Chondrocyte (in vitro differentiated cells): ENCODE data around the gene ASB14. TPM values are rescaled to one million over a fixed set of nuclear protein-coding genes. Genes with fewer than 3 reads are reported as not detected.

Experiments used
- DNase-seq: peaks from one replicate; pipeline ENCODE4 v3.0.0; 2021; ENCODE audit warnings: mixed read lengths, low spot score
- H3K27ac Mint-ChIP-seq: one replicate; pipeline ENCODE4 v1.8.0; 2021; ENCODE audit warnings: mild to moderate bottlenecking, moderate library complexity, mixed read lengths; ENCODE audit not compliant: unreplicated experiment
- H3K27me3 Mint-ChIP-seq: 2 replicates; pipeline ENCODE4 v1.8.0; 2021; ENCODE audit warnings: low read depth, mixed read lengths
- H3K36me3 Mint-ChIP-seq: 2 replicates; pipeline ENCODE4 v1.8.0; 2021; ENCODE audit warnings: low read depth, mixed read lengths
- H3K4me1 Mint-ChIP-seq: 2 replicates; pipeline ENCODE4 v1.8.0; 2021; ENCODE audit warnings: low read depth, mild to moderate bottlenecking, mixed read lengths
- H3K4me3 Mint-ChIP-seq: one replicate; pipeline ENCODE4 v1.8.0; 2021; ENCODE audit warnings: mild to moderate bottlenecking, moderate library complexity, mixed read lengths; ENCODE audit not compliant: unreplicated experiment
- H3K9me3 Mint-ChIP-seq: 2 replicates; pipeline ENCODE4 v1.8.0; 2021; ENCODE audit warnings: low read depth, mixed read lengths
- total RNA-seq: library from RNA; stranded (reverse); gene quantifications from 3 replicates; pipeline ENCODE4 v1.2.1, GENCODE V29; 2021
- TF ChIP-seq, protein P1 (sequence below): fragments of 200-600 bp; sonication (generic); IDR thresholded peaks from 2 replicates; pipeline ENCODE4 v1.5.0; 2021; ENCODE audit warnings: antibody characterized with exemption, mild to moderate bottlenecking, moderate library complexity

ASB14 gene
- total RNA-seq, 1 donor from 2014 or later, result not detected

DNA sequence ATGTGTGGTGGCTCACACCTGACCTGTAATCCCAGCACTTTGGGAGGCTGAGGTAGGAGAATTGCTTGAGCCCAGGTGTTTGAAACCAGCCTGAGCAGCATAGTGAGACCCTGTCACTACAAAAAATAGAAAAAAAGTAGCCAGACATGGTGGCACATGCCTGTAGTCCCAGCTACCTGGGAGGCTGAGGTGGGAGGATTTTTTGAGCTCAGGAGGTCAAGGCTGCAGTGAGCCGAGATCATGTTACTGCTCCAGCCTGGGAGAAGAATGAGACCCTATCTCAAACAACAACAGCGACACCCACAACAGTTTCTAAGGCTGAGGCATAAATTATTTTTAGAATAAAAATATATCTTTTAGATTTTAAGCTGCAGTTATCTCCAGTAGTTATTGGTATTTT is 58.7 kb downstream of the ASB14 start:
- H3K36me3 Mint-ChIP-seq, result peaks cover 5% of the 10 kb centered on the region
- no peak overlapping the region for H3K4me3 Mint-ChIP-seq
- no peaks in the 10 kb centered on the region for H3K9me3 Mint-ChIP-seq
- TF ChIP-seq, protein P1, sequence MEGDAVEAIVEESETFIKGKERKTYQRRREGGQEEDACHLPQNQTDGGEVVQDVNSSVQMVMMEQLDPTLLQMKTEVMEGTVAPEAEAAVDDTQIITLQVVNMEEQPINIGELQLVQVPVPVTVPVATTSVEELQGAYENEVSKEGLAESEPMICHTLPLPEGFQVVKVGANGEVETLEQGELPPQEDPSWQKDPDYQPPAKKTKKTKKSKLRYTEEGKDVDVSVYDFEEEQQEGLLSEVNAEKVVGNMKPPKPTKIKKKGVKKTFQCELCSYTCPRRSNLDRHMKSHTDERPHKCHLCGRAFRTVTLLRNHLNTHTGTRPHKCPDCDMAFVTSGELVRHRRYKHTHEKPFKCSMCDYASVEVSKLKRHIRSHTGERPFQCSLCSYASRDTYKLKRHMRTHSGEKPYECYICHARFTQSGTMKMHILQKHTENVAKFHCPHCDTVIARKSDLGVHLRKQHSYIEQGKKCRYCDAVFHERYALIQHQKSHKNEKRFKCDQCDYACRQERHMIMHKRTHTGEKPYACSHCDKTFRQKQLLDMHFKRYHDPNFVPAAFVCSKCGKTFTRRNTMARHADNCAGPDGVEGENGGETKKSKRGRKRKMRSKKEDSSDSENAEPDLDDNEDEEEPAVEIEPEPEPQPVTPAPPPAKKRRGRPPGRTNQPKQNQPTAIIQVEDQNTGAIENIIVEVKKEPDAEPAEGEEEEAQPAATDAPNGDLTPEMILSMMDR, result no peak
- DNase-seq, result no peak
- peaks cover 26% of the 10 kb centered on the region for H3K4me1 Mint-ChIP-seq
- H3K27me3 Mint-ChIP-seq, result no peaks in the 10 kb centered on the region
- no peak overlapping the region for H3K27ac Mint-ChIP-seq

DNA sequence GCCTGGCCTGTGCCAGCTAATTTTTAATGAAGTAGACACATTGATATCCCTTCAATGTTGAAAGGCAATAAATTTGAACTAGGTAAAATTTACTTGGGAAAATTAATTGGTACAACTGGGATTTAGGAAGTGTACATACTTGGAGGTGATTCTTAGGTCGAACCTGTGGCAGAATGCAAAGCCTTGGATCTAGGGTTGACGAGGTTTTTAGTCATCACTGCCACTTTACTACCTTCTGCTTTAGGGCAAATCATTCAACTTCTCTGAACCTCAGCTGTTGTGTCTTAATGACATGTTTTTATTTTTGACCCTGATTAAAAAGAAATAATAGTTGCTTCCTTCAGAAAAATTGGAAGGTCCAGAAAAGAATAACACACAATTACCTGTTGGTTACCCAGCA is 62.5 kb downstream of the ASB14 start:
- TF ChIP-seq, protein P1, result no peak
- H3K4me3 Mint-ChIP-seq, result peak overlapping the region; percentile 89

DNA sequence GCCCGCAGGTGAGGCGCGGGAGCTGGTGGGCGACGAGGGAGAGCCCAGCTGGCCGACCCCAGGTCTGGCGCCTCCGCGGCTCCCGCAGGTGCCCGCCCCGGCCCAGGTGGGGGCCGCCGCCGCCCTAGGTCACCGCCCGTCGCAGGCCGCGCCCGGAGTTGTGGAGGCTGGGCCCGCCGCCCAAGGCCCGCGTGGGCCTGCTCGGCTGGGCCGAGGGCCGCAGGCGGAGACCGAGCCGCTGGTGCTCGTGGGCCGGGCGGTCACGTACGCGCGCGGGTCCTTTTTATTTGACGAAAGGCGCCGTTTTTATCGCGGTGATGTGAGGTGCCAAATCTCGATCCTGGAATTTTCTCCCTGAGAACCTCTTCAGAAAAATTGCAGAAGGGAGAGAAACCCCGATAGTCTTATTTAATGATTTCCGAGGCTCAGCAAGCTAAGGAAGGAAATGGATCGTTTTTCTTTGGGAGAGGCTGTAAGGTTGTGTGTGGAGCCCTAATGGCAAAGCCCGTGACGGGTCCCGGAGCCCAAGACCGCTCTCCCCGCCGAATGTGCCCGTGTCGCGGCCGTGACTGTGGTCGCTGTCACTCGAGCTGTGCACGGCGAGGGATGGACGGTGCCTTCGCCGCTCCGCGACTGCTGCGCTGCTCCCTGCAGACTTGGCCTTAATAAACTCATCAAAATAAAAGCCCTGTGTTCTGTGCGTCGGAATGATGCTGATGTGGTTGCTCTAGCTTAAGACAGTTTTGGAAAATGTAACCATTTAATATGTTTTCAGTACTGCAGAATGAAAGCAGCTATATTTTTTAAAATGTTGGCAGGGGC is 64.3 kb downstream of the ASB14 start:
- TF ChIP-seq, protein P1, result no peak
- Mint-ChIP-seq H3K9me3 (no peaks in the 10 kb centered on the region), H3K27me3 (no peaks in the 10 kb centered on the region), H3K4me1 (peaks cover 32% of the 10 kb centered on the region), H3K4me3 (peak overlapping the region; percentile 89), H3K27ac (peak overlapping the region; percentile 94), H3K36me3 (no peaks in the 10 kb centered on the region)
- no peak for DNase-seq

More for the DNA sequence above, 62.5 kb downstream of the ASB14 start:
- no peaks in the 10 kb centered on the region for H3K36me3 Mint-ChIP-seq
- peak overlapping the region; percentile 94 for H3K27ac Mint-ChIP-seq
- no peaks in the 10 kb centered on the region for H3K27me3 Mint-ChIP-seq
- H3K4me1 Mint-ChIP-seq, result peaks cover 40% of the 10 kb centered on the region
- H3K9me3 Mint-ChIP-seq, result no peaks in the 10 kb centered on the region
- DNase-seq, result no peak

DNA sequence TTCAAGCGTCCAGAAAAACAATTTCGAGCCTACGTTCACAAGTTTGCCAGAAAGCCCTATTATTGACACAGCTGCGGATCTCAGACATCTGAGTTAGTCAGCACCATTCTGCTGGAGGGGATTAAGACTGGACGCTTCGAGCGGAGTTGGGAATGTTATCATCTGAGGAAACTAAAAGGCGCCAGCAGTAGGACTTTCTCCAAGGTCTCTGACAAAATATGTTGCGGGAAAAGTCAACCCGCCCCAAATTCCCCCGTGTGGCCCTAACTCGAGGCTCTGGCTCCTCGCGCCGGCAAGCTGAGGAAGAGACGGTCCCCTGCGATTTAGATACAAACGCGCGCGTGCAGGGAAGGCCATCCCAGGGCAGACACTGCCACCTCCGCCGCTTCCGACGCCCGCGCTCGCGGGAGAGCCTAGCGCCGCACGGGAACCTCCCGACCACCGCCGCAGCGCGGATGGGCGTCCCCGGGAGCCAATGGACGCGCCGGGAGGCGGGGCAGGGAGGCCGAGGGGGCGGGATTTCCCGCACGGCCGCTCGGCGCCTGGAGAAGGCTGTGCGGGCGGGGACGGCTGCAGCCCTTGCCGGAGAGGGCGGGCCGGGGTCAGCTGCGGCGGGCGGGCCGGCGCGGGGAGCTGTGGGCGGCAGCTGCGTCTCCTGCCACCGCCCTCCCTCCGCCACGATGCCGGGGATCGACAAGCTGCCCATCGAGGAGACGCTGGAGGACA is 65.1 kb downstream of the ASB14 start, which contains the start of gene APPL1:
TSS of gene APPL1 (plus strand) at position 526 of the 726 bp plus-strand sequence. CDS start at position 681, 155 bp downstream.
- Mint-ChIP-seq H3K27me3 (no peaks in the 10 kb centered on the region), H3K27ac (peak within 1 kb of the TSS; percentile 95), H3K4me1 (peaks cover 32% of the 10 kb centered on the region), H3K4me3 (peak within 1 kb of the TSS; percentile 89), H3K9me3 (no peaks in the 10 kb centered on the region), H3K36me3 (no peaks in the 10 kb centered on the region)
- TF ChIP-seq, protein P1, result no peak
- DNase-seq, result peak; percentile 97

DNA sequence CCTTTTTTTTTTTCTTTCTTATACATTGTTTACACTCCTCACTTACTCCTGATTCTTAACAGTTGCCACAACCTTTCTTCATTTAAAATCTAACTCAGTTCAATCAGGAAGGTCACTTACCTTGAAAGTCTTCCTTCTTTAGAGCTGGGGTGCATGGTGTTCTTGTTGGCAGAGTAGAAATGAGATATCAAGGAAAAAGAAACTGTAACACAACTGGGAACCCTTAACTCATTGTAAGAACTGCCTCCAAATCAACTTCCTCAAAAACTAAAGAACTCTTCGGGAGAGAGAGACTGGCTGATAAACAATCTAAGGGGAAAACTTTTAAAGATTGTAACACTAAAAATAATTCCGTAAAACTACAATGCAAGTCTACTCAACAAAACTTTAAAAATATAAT is 66.3 kb downstream of the ASB14 start:
- no peaks in the 10 kb centered on the region for H3K9me3 Mint-ChIP-seq
- no peak overlapping the region for H3K4me3 Mint-ChIP-seq
- H3K27ac Mint-ChIP-seq, result no peak overlapping the region
- no peaks in the 10 kb centered on the region for H3K27me3 Mint-ChIP-seq
- no peaks in the 10 kb centered on the region for H3K36me3 Mint-ChIP-seq
- H3K4me1 Mint-ChIP-seq, result peaks cover 32% of the 10 kb centered on the region
- no peak for DNase-seq
- TF ChIP-seq, protein P1, result no peak
